ENCODE results near the gene PINLYP.

- no peak for TF ChIP-seq MEIS2 (CRISPR knock-in tag; IDR thresholded peaks at IDR 0.05)
- no peak for TF ChIP-seq EZH2 (conservative IDR thresholded peaks at IDR 0.05; ENCODE audit: low read depth, low read length)
- TF ChIP-seq EP300 (IDR thresholded peaks at IDR 0.05; ENCODE audit: low read depth in 2 of 2, low read length in 2 of 2), result no peak
- no peak for TF ChIP-seq EP300 (CRISPR knock-in tag; IDR thresholded peaks at IDR 0.05; ENCODE audit: borderline replicate concordance)
- no peak for TF ChIP-seq E2F1 (CRISPR knock-in tag; IDR thresholded peaks at IDR 0.05)
- TF ChIP-seq CTCF (CRISPR knock-in tag; IDR thresholded peaks at IDR 0.05), result no peak
- TF ChIP-seq POGZ (CRISPR knock-in tag; IDR thresholded peaks at IDR 0.05), result no peak
- no peak for TF ChIP-seq SP1 (IDR thresholded peaks at IDR 0.05)
- TF ChIP-seq SP1 (CRISPR knock-in tag; IDR thresholded peaks at IDR 0.05), result no peak
- TF ChIP-seq NCOA1 (CRISPR knock-in tag; IDR thresholded peaks at IDR 0.05), result no peak
- no peak for TF ChIP-seq SUZ12 (IDR thresholded peaks at IDR 0.05; ENCODE audit: low read depth, low read length)
- no peak for TF ChIP-seq RFX1 (IDR thresholded peaks at IDR 0.05)
- no peak for TF ChIP-seq TCF7L2 (IDR thresholded peaks at IDR 0.05; ENCODE audit: low read depth, low read length)
- no peak for TF ChIP-seq PHF21A (CRISPR knock-in tag; IDR thresholded peaks at IDR 0.05)
- no peak for TF ChIP-seq SPEN (CRISPR knock-in tag; IDR thresholded peaks at IDR 0.05; ENCODE audit: low read depth)
These were observed 14.1 kb downstream of the PINLYP start for GRCh38 chr19:43589678-43590077.

All from HepG2 (cell line).